Measurements from ENCODE around the gene CA5A. TPM values are rescaled to one million over a fixed set of nuclear protein-coding genes. Genes with fewer than 3 reads are reported as not detected.

Gene CA5A
- total and polyA plus RNA-seq, 2 of the 13 experiments (the other 11 are each of a cell fraction or from before 2014, with no cell fraction given), result 66.8 to 106 TPM

DNA sequence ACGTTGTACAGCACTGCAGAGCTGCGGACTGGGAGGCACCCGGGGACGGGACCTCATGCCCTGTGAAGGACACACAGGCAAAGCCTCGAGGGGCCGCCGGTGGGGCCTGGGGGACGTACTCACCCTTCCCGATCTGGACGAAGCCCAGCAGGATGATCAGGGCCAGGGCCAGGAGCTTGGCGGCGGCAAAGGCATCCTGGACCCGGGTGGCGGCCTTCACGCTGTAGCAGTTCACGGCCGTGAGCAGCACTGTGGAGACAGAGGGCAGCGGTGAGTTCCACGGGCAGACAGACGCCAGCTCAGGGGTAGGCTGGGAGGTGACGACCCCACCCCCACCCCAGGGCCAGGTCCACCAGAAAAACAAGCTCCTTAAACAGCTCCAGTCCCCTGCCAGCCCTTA is 84.7 kb downstream of the CA5A start (continued):
- TF ChIP-seq RBM22 (optimal IDR thresholded peaks at IDR 0.05; ENCODE audit: low read length), result no peak
- TF ChIP-seq ZNF263 (CRISPR knock-in tag; IDR thresholded peaks at IDR 0.05), result no peak; the same call in 1 of the 2 replicates
- TF ChIP-seq NR2C2 (CRISPR knock-in tag; IDR thresholded peaks at IDR 0.05; ENCODE audit: borderline replicate concordance), result peak; percentile 35; the same call in 1 of the 2 replicates
- peak; percentile 19; the same call in 1 of the 2 replicates for TF ChIP-seq HNF4A (CRISPR knock-in tag; IDR thresholded peaks at IDR 0.05)

GRCh38 chr16:87851141-87851587 is 85.2 kb downstream of the CA5A start:
- Histone ChIP-seq H3K27me3 (ENCODE audit: control insufficient read depth in 1 of 2, insufficient read depth in 2 of 2, low read length in 2 of 2) (no peaks in the 10 kb centered on the region), H4K20me1 (ENCODE audit: insufficient read depth, low read length) (peaks cover 6% of the 10 kb centered on the region; the same call in 1 of the 2 replicates), H3K4me1 (ENCODE audit: insufficient read depth, low read length) (peaks cover 99% of the 10 kb centered on the region), H3K27ac (ENCODE audit: extremely low read length, insufficient read depth, low read length) (peak overlapping the region; percentile 98), H3K79me2 (ENCODE audit: insufficient read depth, low read length) (peaks cover 81% of the 10 kb centered on the region), H2AFZ (ENCODE audit: low read length) (no peak overlapping the region), H3K4me2 (ENCODE audit: low read depth, low read length) (0 out of 2 replicates have a peak overlapping the region, but pooled peaks have one; percentile 37), H3K9ac (ENCODE audit: insufficient read depth, low read depth, low read length) (no peak overlapping the region), H3K9me3 (ENCODE audit: low read length) (no peaks in the 10 kb centered on the region), H3K4me3 (replicated peaks in 1 of 3; ENCODE audit: insufficient read depth in 1 of 3, low read depth in 2 of 3, low read length in 3 of 3) (no peak overlapping the region), H3K36me3 (replicated peaks in 1 of 2; ENCODE audit: control insufficient read depth in 1 of 2, insufficient read depth in 2 of 2, low read length in 2 of 2) (peaks cover 31 to 61% of the 10 kb centered on the region in 2 experiments)
- ATAC-seq (no peak), FAIRE-seq (no peak), DNase-seq (ENCODE audit: low spot score) (no peak)
- ChIA-PET CTCF (ENCODE audit: low intra/inter-chr PET ratio, low total read pairs) (interaction anchor here (4.7 to 5.4 kb wide), 2 partner anchors 20 to 73 kb away, joined by 38 to 47 read pairs; no protein-coding TSS in a partner anchor), POLR2A (interaction anchor here (0.7 to 9.4 kb wide), 6 partner anchors 14 to 86 kb away, joined by 3 to 399 read pairs (median 11); partner anchors contain the start of genes KLHDC4 and SLC7A5)
- intact Hi-C loops (cut with micrococcal nuclease; ENCODE audit: unreplicated experiment), result loop anchor here (10.0 kb wide), 1 partner anchor 466 kb away; the partner anchor contains the start of gene FBXO31
- in situ Hi-C loops (cut with HindIII; ENCODE audit: extremely low pct_ligation_motif_present, low pct_unique_long_range_greater_than_20kb), result loop anchor here (5.0 to 25.0 kb wide), 2 partner anchors 74 to 464 kb away; partner anchors contain the start of genes FBXO31 and MAP1LC3B
- BruUV-seq (replicated peaks), result no TSS peak
- 88% methylated on average over 14 of the region's 14 CpGs for WGBS (ENCODE audit: low lambda C conversion rate)
- TF ChIP-seq ZSCAN5A (CRISPR knock-in tag; IDR thresholded peaks at IDR 0.05; ENCODE audit: borderline replicate concordance), result 0 out of 2 replicates have a peak, but pooled peaks have one; percentile 30
- TF ChIP-seq, protein P1, sequence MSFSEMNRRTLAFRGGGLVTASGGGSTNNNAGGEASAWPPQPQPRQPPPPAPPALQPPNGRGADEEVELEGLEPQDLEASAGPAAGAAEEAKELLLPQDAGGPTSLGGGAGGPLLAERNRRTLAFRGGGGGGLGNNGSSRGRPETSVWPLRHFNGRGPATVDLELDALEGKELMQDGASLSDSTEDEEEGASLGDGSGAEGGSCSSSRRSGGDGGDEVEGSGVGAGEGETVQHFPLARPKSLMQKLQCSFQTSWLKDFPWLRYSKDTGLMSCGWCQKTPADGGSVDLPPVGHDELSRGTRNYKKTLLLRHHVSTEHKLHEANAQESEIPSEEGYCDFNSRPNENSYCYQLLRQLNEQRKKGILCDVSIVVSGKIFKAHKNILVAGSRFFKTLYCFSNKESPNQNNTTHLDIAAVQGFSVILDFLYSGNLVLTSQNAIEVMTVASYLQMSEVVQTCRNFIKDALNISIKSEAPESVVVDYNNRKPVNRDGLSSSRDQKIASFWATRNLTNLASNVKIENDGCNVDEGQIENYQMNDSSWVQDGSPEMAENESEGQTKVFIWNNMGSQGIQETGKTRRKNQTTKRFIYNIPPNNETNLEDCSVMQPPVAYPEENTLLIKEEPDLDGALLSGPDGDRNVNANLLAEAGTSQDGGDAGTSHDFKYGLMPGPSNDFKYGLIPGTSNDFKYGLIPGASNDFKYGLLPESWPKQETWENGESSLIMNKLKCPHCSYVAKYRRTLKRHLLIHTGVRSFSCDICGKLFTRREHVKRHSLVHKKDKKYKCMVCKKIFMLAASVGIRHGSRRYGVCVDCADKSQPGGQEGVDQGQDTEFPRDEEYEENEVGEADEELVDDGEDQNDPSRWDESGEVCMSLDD (CRISPR knock-in tag; IDR thresholded peaks at IDR 0.05; ENCODE audit: borderline replicate concordance), result 0 out of 2 replicates have a peak, but pooled peaks have one; percentile 28
- TF ChIP-seq ZNF143 (CRISPR knock-in tag; IDR thresholded peaks at IDR 0.05), result peak; percentile 24; the same call in 1 of the 2 replicates
- TF ChIP-seq TBX2 (CRISPR knock-in tag; IDR thresholded peaks at IDR 0.05; ENCODE audit: borderline replicate concordance), result 0 out of 2 replicates have a peak, but pooled peaks have one; percentile 12
- 0 out of 2 replicates have a peak, but pooled peaks have one; percentile 58 for TF ChIP-seq HNRNPL (IDR thresholded peaks at IDR 0.05; ENCODE audit: low read depth, low read length)
- TF ChIP-seq, protein P2, sequence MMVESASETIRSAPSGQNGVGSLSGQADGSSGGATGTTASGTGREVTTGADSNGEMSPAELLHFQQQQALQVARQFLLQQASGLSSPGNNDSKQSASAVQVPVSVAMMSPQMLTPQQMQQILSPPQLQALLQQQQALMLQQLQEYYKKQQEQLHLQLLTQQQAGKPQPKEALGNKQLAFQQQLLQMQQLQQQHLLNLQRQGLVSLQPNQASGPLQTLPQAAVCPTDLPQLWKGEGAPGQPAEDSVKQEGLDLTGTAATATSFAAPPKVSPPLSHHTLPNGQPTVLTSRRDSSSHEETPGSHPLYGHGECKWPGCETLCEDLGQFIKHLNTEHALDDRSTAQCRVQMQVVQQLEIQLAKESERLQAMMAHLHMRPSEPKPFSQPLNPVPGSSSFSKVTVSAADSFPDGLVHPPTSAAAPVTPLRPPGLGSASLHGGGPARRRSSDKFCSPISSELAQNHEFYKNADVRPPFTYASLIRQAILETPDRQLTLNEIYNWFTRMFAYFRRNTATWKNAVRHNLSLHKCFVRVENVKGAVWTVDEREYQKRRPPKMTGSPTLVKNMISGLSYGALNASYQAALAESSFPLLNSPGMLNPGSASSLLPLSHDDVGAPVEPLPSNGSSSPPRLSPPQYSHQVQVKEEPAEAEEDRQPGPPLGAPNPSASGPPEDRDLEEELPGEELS (CRISPR knock-in tag; IDR thresholded peaks at IDR 0.05), result 0 out of 2 replicates have a peak, but pooled peaks have one; percentile 12
- peak; percentile 7; the same call in 1 of the 2 replicates for TF ChIP-seq FOSL2 (CRISPR knock-in tag; IDR thresholded peaks at IDR 0.05)
- 0 out of 2 replicates have a peak, but pooled peaks have one; percentile 48 for TF ChIP-seq TOPORS (CRISPR knock-in tag; IDR thresholded peaks at IDR 0.05)
